ENCODE results near the gene MTMR12. TPM values are rescaled to one million over a fixed set of nuclear protein-coding genes. Genes with fewer than 3 reads are reported as not detected.

The MTMR12 gene, protein sequence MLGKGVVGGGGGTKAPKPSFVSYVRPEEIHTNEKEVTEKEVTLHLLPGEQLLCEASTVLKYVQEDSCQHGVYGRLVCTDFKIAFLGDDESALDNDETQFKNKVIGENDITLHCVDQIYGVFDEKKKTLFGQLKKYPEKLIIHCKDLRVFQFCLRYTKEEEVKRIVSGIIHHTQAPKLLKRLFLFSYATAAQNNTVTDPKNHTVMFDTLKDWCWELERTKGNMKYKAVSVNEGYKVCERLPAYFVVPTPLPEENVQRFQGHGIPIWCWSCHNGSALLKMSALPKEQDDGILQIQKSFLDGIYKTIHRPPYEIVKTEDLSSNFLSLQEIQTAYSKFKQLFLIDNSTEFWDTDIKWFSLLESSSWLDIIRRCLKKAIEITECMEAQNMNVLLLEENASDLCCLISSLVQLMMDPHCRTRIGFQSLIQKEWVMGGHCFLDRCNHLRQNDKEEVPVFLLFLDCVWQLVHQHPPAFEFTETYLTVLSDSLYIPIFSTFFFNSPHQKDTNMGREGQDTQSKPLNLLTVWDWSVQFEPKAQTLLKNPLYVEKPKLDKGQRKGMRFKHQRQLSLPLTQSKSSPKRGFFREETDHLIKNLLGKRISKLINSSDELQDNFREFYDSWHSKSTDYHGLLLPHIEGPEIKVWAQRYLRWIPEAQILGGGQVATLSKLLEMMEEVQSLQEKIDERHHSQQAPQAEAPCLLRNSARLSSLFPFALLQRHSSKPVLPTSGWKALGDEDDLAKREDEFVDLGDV
- total RNA-seq = 18.1 and 19.4 TPM in 2 replicates

DNA sequence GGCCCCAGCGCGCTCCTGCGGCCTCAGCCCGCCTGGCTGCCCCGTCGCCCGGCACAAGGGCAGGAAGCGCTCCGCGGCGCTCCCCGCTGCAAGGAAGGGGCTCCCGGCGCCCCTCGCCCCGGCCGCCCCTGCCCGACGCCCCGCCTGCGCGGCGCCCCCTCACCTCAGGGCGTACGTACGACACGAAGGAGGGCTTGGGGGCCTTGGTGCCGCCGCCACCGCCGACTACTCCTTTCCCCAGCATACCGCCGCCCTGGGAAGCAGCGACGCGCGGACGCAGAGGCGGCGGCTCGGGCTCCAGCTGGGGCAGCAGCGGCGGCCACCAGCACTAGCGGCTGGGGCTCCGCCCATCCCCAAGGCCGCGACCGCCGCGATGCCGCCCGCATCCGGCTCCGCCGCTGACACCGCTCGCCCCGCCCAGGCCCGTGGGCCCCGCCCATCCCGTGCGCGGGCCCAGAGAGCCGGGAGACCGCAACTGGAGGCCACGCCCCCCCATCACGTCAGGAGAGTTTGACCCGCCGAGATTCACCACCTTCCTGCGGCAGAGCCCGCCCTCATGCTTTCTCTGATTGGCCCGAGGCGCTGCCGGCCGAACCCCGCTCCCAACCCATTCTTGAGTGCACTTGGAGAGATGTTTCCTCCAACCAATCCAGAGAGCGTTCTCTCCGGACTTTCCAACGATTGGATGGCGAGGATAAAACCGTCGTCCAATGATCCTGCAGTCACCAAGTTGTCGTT lies at the start of gene MTMR12:
Gene MTMR12, minus strand, starts transcription at position 345 of the 738 bp plus-strand sequence. Its CDS starts 101 bp downstream, at position 244.

Other genes starting within 250 kb of the MTMR12 start
- 59.2 and 75.8 TPM in 2 replicates for gene GOLPH3, start 138.6 kb downstream of the MTMR12 start, total RNA-seq
- gene ZFR, start 131.8 kb upstream of the MTMR12 start, total RNA-seq = 38.8 and 45.9 TPM in 2 replicates